ENCODE measurements around the gene TDRD6.
"Not testable (repeated sequence)": the region's sequence is repeated elsewhere in the genome, so short reads cannot be mapped to it uniquely, and the experiment has no call there.

The TDRD6 gene

DNA sequence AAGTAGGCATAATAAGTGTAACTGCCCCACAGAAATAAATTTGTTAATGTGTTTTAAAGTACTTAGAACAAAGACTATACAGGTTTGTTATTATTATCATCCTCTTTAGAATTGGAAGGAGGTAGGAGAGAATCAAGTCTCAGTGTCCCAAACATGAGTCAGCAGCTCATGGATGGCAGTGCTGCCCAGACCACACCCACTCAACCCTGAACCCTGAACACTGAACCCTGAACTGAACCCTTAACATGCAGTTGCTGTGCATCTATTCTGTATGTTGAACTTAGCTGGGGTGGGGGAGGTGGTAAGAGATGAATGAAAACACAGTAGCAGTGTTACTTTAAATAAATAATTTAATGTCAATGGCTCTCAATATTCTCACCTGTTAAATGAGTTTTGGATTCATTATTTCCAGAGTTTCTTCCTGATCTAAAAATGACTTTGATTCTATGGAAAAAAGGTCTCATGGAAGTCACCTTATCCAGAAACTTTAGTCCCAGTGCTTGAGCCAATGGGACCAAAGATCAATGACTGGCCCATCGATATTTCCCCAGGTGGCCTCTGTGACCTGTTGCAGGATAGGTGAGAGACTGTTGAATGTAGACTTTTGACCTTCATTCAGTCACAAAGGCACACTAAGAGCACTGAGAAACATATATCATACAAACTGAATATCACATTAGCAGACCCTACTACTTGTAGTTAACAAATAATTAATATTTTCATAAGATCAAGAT is 55.9 kb downstream of the TDRD6 start:
- DNase-seq (ENCODE audit: low spot score), result no peak

- DNase-seq (ENCODE audit: low spot score), result not testable (repeated sequence)
Observed at GRCh38 chr6:46744159-46744725, 56.6 kb downstream of the TDRD6 start.

DNA sequence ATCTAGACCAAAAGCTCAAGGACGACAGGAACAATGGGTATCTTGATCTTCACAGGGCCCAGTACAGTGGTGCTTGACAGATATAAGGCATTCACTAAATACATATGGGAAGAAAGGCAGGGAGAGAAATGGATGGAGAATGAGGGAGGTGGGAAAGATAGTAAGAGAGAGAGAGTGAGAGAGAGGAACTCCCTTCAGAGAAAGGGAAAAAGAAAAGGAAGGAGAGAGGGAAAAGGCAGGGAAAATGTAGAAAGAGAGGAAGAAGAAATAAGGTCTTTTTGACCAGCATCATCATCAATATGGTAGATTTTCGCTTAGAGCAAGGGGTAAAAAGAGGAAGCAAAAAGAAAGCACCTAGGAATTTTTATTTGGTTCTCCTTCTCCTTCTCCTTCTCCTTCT is 58.3 kb downstream of the TDRD6 start:
- no peak for DNase-seq (ENCODE audit: low spot score)

- no peak for DNase-seq (ENCODE audit: low spot score)
Observed at GRCh38 chr6:46746696-46747095, 59.0 kb downstream of the TDRD6 start, which contains the start of gene ANKRD66. TSS of gene ANKRD66 (plus strand) at chr6:46746933. CDS start at chr6:46751949, 5,016 bp downstream.

- no peak for DNase-seq (ENCODE audit: low spot score)
Observed at GRCh38 chr6:46748940-46749503, 61.3 kb downstream of the TDRD6 start.

DNA sequence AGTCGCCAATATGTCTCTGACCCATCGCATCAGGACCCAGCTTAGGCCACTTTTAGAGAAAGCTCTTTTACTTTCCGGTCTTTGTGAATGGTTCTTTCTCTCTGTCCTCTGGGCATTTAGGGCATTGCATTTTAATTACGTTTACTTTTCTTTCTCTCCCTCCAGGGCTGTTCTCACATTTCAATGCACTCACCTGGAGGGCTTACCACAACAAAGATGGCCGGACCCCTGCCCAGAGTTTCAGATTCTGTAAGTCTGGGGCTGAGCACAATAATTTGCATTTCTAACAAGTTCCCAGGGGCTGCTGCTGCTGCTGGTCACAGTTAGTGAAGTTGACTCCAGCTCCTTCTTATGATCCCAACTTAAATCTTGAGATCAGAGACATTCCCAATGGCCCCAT is 62.0 kb downstream of the TDRD6 start:
- no peak for DNase-seq (ENCODE audit: low spot score)

- DNase-seq (ENCODE audit: low spot score), result no peak
Observed at GRCh38 chr6:46751658-46752057, 64.0 kb downstream of the TDRD6 start.
